RWPE2 (cell line): ENCODE measurements around the gene UST.

Experiments
- ATAC-seq: fragments of 200-7000 bp; cut with Tn5 transposase; 3 replicates; pipeline ENCODE4 v1.9.1; 2021; ENCODE audit warnings: low read depth
- DNase-seq: peaks from one replicate; pipeline ENCODE4 v3.0.0-alpha.2; 2020; ENCODE audit warnings: low spot score
- H3K27ac ChIP-seq: fragments of 450-650 bp; 2 replicates; pipeline ENCODE4 v1.5.1; 2017; ENCODE audit warnings: mild to moderate bottlenecking; ENCODE audit not compliant: poor library complexity, severe bottlenecking
- H3K27me3 ChIP-seq: fragments of 250-450 bp; sonication (Bioruptor Pico); 2 replicates; pipeline ENCODE4 v1.5.1; 2021; ENCODE audit warnings: mild to moderate bottlenecking, moderate library complexity; ENCODE audit not compliant: insufficient read depth, poor library complexity, severe bottlenecking
- H3K36me3 ChIP-seq: fragments of 250-450 bp; sonication (Bioruptor Pico); 2 replicates; pipeline ENCODE4 v1.5.1; 2020; ENCODE audit warnings: low read depth, mild to moderate bottlenecking, moderate library complexity
- H3K4me1 ChIP-seq: fragments of 250-450 bp; sonication (Bioruptor Pico); 2 replicates; pipeline ENCODE4 v1.5.1; 2021; ENCODE audit warnings: mild to moderate bottlenecking, moderate library complexity; ENCODE audit not compliant: insufficient read depth, poor library complexity, severe bottlenecking
- H3K4me3 ChIP-seq: fragments of 250-450 bp; sonication (Bioruptor Pico); 2 replicates; pipeline ENCODE4 v1.5.1; 2021; ENCODE audit warnings: mild to moderate bottlenecking, moderate library complexity; ENCODE audit not compliant: severe bottlenecking
- H3K9me3 ChIP-seq: fragments of 250-450 bp; sonication (Bioruptor Pico); 2 replicates; pipeline ENCODE4 v1.5.1; 2021; ENCODE audit warnings: mild to moderate bottlenecking, moderate library complexity; ENCODE audit not compliant: severe bottlenecking
- CTCF ChIP-seq: fragments of 450-650 bp; IDR thresholded peaks from one replicate; pipeline ENCODE4 v1.5.1; 2017; ENCODE audit warnings: mild to moderate bottlenecking, moderate library complexity; ENCODE audit not compliant: poor library complexity, severe bottlenecking

The UST gene

GRCh38 chr6:149012040-149012545, 265.3 kb downstream of the UST start:
- no peaks in the 10 kb centered on the region for H3K36me3 ChIP-seq
- H3K9me3 ChIP-seq: no peaks in the 10 kb centered on the region
- H3K27ac ChIP-seq: peak overlapping the region; percentile 69
- ATAC-seq (peak; percentile 96), DNase-seq (peak; percentile 66)
- H3K4me1 ChIP-seq: peaks cover 23% of the 10 kb centered on the region
- TF ChIP-seq CTCF: no peak
- no peaks in the 10 kb centered on the region for H3K27me3 ChIP-seq
- H3K4me3 ChIP-seq: no peak overlapping the region

DNA sequence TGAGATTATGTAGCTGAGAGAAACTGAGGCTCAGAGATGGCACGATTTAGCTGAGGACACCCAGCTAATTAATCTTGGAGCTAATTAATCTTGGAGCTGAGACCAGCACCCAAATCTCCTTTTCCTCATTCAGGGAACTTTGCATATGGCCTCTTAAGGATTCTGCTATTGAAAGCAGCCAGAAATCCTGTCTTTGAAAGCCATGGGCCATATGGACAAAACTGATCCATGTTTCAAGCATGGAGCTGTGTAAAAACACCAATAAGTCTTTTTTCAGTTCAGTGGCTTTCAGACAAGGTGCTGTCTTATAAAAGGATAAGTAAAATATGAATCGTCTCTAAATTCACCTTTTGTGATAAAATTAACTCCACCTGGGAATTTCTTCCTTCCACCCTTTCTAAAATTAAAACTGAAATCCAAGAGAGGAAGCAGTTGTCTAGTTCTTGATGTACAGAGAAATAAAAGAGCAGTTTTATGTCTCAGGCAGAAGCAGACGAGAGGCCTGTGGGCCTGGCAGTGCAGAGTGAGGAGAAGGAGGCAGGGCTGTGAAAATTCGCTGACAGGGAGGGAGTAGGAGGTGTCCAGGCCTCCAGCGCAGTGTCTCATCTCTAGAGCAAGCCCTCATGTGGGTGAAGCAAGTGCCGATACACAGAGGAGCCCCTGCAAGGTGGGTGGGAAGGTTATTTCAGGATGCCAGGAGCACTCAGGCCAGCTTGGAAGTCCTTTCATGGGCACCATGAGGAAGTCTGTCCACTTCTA, 266.9 kb downstream of the UST start:
- no peak for ATAC-seq

DNA sequence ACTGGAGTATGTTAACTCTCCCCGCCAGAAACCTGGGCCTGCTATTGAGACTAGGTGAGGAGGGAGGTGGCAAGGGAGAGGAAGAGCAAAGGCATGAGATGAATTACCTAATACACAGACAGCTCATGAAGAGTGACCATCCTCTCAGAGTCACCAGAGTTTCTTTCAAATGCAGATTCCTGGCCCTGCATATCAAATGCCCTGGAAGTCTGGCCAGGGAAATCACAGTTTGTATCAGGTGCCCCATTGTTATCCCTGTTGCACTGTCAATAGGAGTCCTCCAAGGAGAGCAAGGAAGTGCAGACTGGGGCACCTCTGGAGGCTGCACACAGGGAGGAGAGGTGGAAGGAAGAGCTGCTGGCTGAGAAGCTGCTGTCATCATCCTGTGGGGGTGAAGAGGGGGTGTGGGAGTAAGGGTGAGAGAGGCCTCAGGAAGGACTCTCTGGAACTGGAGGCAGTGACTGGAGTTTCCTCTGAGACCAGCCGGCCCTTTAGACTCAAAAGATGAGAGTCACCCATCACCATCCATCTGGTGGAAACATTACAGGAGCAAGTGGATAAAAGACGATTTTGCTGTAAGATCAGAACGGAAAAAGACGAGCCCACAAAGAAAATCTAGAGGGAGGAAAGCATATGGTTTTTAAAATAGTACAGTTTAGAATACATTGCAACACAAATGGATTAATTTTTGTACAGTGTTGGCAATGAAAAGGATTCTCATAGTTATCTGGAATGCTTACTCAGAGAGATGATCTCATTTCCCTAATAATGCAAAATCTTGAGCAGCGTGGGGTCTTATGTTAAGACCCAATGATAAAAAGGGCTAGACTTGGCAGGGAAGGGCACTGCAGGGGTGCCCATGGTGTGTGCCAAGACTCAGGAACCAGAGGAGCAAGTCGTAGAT, 268.1 kb downstream of the UST start:
- Histone ChIP-seq H3K4me1 (peaks cover 23% of the 10 kb centered on the region), H3K27me3 (no peaks in the 10 kb centered on the region), H3K9me3 (no peaks in the 10 kb centered on the region), H3K4me3 (no peak overlapping the region), H3K36me3 (no peaks in the 10 kb centered on the region), H3K27ac (peak overlapping the region; percentile 58)
- ATAC-seq (peak; percentile 13; the same call in 1 of the 3 replicates), DNase-seq (no peak)
- TF ChIP-seq CTCF: no peak

More for the DNA sequence above, 266.9 kb downstream of the UST start:
- Histone ChIP-seq H3K36me3 (no peaks in the 10 kb centered on the region), H3K27ac (peak overlapping the region; percentile 58), H3K9me3 (no peaks in the 10 kb centered on the region), H3K4me1 (peaks cover 23% of the 10 kb centered on the region), H3K4me3 (no peak overlapping the region), H3K27me3 (no peaks in the 10 kb centered on the region)
- no peak for TF ChIP-seq CTCF
- no peak for DNase-seq

DNA sequence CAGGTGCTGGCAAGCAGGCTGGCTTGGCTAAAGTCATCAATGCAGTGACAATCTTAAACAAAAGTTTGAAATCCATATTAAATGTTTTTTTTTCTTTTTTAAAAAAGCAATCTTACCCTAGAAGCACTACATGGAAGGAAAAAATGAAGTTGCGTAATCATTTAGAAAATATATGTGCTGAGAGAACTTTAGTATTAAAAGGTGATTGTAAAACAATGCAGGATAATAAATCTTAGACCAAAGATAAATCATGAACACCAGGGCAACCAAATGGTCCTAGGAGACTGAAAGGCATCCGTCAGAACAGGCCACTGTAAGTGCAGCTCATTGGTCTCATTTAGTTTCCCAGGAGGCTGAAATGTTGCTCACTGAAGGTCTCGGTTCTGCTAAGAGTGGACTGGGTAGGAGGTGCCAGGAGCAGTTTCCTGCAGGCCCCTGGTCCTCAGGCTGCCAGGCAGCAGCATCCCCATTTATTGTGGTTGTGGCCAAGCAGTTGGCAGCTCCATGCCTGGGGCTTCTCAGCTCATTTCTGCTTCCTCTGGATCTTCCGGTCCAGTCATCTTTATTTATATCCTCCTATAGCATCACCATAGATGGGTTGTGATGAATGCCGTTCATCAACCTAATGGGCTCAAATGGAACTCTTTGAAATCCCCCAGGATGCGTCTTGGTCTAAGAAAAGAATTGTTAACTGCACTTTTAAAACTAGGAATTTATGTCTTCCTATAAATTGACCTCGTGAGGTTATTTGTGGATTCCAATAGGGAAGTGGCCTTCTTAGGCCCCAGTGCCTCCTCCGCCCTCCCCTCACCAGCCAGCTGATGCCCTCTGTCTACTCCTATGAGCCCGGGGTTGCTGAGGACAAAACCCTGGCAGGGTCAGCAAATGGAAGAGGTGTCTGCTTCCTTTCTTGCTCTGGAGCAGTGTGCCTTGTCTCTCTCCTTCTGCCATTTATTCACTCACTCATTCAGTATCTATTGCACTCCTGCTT, 269.0 kb downstream of the UST start:
- DNase-seq (no peak), ATAC-seq (no peak)
- no peaks in the 10 kb centered on the region for H3K9me3 ChIP-seq
- H3K27ac ChIP-seq: peak overlapping the region; percentile 58
- no peak for TF ChIP-seq CTCF
- no peaks in the 10 kb centered on the region for H3K36me3 ChIP-seq
- no peaks in the 10 kb centered on the region for H3K27me3 ChIP-seq
- H3K4me1 ChIP-seq: peaks cover 33% of the 10 kb centered on the region
- H3K4me3 ChIP-seq: no peak overlapping the region
